Kidney capillary endothelial cell (primary cell): Measurements from ENCODE around the gene MAPK6.
"Not testable (repeated sequence)": the region's sequence is repeated elsewhere in the genome, so short reads cannot be mapped to it uniquely, and the experiment has no call there.

Experiments
- DNase-seq: peaks from one replicate; pipeline ENCODE4 v3.0.0-alpha.2; 2018; ENCODE audit warnings: low spot score

Gene MAPK6

GRCh38 chr15:52042051-52042851 lies 23.2 kb downstream of the MAPK6 start:
- DNase-seq = no peak

DNA sequence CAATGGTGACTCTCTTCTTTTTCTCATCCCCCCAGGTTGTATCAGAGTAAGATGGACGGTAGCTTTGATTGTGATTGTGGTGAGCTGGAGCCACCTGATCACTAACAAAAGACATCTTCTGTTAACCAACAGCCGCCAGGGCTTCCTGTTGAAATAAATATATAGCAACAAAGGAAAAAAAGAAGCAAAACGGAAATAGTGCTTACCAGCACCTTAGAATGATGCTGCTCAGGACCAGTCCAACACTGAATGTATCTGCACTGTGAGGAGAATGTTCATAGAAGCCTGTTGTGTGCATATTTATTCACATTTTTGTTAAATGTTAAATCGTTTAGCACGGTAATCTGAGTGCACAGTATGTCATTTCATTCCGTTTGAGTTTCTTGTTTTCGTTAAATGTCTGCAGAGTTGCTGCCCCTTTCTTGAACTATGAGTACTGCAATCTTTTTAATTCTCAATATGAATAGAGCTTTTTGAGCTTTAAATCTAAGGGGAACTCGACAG lies 26.8 kb downstream of the MAPK6 start:
- DNase-seq = not testable (repeated sequence)

GRCh38 chr15:52046552-52046951 lies 27.5 kb downstream of the MAPK6 start:
- DNase-seq = not testable (repeated sequence)

- DNase-seq = peak; percentile 78
Observed at GRCh38 chr15:52050416-52050815, 31.4 kb downstream of the MAPK6 start.

DNA sequence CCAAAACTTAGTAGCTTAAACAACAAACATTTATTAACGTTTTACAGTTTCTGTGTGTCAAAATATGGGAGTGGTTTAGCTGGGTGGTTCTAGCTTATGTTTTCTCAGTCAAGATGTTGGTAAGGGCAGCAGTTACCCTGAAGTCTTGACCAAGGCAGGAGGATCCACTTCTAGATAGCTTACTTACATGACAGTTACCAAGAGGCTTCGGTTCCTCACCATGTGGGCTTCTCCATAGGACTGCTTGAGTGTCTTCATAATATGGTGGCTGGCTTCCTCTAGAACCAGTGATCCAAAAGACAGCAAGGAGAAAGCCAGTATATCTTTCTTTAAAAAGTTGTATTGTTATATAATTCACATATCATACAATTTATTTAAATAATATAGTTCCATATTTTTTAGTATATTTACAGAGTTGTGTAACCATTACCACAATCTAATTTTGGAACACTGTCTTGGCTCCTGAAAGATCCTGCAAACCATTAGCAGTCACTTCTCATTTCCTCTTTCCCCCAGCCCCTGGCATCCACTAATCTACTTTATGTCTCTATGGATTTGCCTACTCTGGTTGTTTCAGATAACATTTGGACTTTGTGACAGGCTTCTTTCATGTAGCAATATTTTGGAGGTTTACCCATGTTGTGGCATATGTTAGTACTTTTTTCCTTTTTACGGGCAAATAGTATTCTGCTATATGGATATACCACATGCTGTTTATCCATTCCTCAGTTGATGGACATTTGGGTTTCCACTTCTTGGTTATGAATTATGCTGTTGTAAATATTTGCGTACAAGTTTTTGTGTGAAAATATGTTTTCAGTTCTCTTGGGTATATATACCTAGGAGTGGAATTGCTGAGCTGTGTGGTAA lies 33.3 kb downstream of the MAPK6 start:
- DNase-seq = no peak

GRCh38 chr15:52054381-52054780 lies 35.4 kb downstream of the MAPK6 start:
- no peak for DNase-seq

DNA sequence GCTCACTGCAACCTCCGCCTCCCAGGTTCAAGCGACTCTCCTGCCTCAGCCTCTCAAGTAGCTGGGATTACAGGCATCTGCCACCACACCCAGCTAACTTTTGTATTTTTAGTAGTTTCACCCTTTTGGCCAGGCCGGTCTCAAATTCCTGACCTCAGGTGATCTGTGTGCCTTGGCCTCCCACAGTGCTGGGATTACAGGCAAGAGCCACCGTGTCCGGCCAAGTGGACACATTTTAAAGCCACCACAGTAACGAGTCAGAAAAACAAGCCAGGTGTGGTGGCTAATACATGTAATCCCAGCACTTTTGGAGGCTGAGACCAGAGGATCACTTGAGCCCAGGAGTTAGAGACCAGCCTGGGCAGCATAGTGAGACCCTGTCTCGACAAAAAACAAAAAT lies 35.8 kb downstream of the MAPK6 start:
- not testable (repeated sequence) for DNase-seq

- no peak for DNase-seq
Observed at GRCh38 chr15:52056001-52056400, 37.0 kb downstream of the MAPK6 start.

GRCh38 chr15:52056496-52056895 lies 37.5 kb downstream of the MAPK6 start:
- DNase-seq = no peak

GRCh38 chr15:52057996-52058395 lies 39.0 kb downstream of the MAPK6 start:
- DNase-seq = no peak

GRCh38 chr15:52060501-52060900 lies 41.5 kb downstream of the MAPK6 start:
- DNase-seq = no peak

DNA sequence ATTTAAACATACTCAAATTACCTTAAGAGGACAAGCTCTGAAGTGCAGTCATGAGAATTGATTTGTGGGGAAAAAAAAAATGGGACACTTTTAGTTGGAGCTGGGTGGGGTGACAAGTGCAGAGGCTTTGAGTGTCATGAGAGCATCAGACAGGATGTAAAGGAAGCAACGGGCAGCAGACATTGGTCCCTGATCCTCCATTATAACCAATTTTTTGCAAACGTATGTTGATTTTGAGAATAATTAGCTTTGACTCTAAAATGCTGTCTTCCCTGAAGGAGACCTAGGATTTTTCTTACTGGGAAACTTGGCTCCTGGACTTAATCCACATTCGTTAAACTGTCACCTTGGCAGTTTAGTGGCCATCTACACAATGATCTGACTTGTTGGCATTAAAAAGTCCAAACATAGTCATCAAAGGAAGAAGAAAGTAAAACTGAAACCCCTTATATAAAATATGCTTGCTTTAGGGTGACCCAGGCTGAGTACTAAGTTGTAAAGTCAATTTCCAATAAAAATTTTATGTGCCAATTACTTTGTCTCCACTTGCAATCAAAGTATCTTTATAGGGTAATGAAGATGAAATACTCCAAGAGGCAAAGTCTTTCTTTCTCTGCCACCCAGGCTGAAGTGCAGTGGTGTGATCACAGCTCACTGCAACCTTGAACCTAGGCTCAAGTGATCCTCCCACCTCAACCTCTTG lies 48.0 kb downstream of the MAPK6 start:
- no peak for DNase-seq

- DNase-seq = no peak
Observed at GRCh38 chr15:52067545-52067926, 48.5 kb downstream of the MAPK6 start.

GRCh38 chr15:52068004-52068615 lies 49.1 kb downstream of the MAPK6 start:
- no peak for DNase-seq

- no peak for DNase-seq
Observed at GRCh38 chr15:52069559-52069958, 50.5 kb downstream of the MAPK6 start.

GRCh38 chr15:52071570-52071969 lies 52.6 kb downstream of the MAPK6 start:
- no peak for DNase-seq

- peak; percentile 79 for DNase-seq
Observed at GRCh38 chr15:52076889-52077781, 58.1 kb downstream of the MAPK6 start.

GRCh38 chr15:52078197-52078875 lies 59.3 kb downstream of the MAPK6 start:
- no peak for DNase-seq

- DNase-seq = peak; percentile 48
Observed at GRCh38 chr15:52078876-52079700, 60.1 kb downstream of the MAPK6 start.
